Muscle of arm (tissue), 12 donors: Measurements from ENCODE around the gene REP15. TPM values are rescaled to one million over a fixed set of nuclear protein-coding genes. Genes with fewer than 3 reads are reported as not detected.

ENCODE experiments used
- polyA plus RNA-seq, 12 donors: library from polyadenylated mRNA; unstranded; fragments of 120-200 nt; gene quantifications; one replicate each; pipeline ENCODE4 v1.2.1, GENCODE V29; 2013; ENCODE audit not compliant: insufficient read length in 12 of 12

The REP15 gene
- polyA plus RNA-seq, 12 donors: 1.1 to 2.3 (median 1.7) TPM; not detected in 2

Other genes with a start within 250 kb of the REP15 start
- gene SMCO2, start 249.7 kb upstream of the REP15 start, polyA plus RNA-seq: under 1 TPM in 1 of 12 donors, not detected in 11; 0.84 TPM
- gene PPFIBP1, start 172.2 kb upstream of the REP15 start, polyA plus RNA-seq: 10 to 100 TPM in 11 of 12 donors, not detected in 1; 22.2 to 85.1 (median 38.0) TPM
- gene MRPS35, start 14.4 kb downstream of the REP15 start, polyA plus RNA-seq: 10 to 100 TPM in 11 of 12 donors, not detected in 1; 40.7 to 62.7 (median 54.7) TPM
- gene KLHL42, start 83.8 kb downstream of the REP15 start, polyA plus RNA-seq: 10 to 100 TPM in 11 of 12 donors, not detected in 1; 12.4 to 23.3 (median 15.6) TPM
- under 1 TPM in 5 of 12 donors, not detected in 7; 0.17 to 0.39 (median 0.20) TPM for gene MANSC4, start 83.8 kb downstream of the REP15 start, polyA plus RNA-seq